Measurements from ENCODE around the gene TRIM25.

Gene TRIM25

GRCh38 chr17:56884483-56885311, 29.2 kb downstream of the TRIM25 start:
- DNase-seq (ENCODE audit: low read depth), result no peak
- no peak for TF ChIP-seq CTCF (IDR thresholded peaks at IDR 0.05; ENCODE audit: control insufficient read depth, insufficient read depth, low read depth, low read length, missing control alignments)
- H3K4me3 ChIP-seq (ENCODE audit: control insufficient read depth, low read depth, low read length), result no peak overlapping the region

GRCh38 chr17:56883616-56884015, 30.2 kb downstream of the TRIM25 start:
- no peak for DNase-seq (ENCODE audit: low read depth)
- H3K4me3 ChIP-seq (ENCODE audit: control insufficient read depth, low read depth, low read length), result no peak overlapping the region
- no peak for TF ChIP-seq CTCF (IDR thresholded peaks at IDR 0.05; ENCODE audit: control insufficient read depth, insufficient read depth, low read depth, low read length, missing control alignments)

GRCh38 chr17:56881685-56882295, 32.1 kb downstream of the TRIM25 start:
- no peak for DNase-seq (ENCODE audit: low read depth)
- TF ChIP-seq CTCF (IDR thresholded peaks at IDR 0.05; ENCODE audit: control insufficient read depth, insufficient read depth, low read depth, low read length, missing control alignments), result no peak
- no peak overlapping the region for H3K4me3 ChIP-seq (ENCODE audit: control insufficient read depth, low read depth, low read length)

GRCh38 chr17:56880571-56880970, 33.3 kb downstream of the TRIM25 start:
- TF ChIP-seq CTCF (IDR thresholded peaks at IDR 0.05; ENCODE audit: control insufficient read depth, insufficient read depth, low read depth, low read length, missing control alignments), result no peak
- no peak for DNase-seq (ENCODE audit: low read depth)
- no peak overlapping the region for H3K4me3 ChIP-seq (ENCODE audit: control insufficient read depth, low read depth, low read length)

- DNase-seq (ENCODE audit: low read depth), result no peak
- no peak for TF ChIP-seq CTCF (IDR thresholded peaks at IDR 0.05; ENCODE audit: control insufficient read depth, insufficient read depth, low read depth, low read length, missing control alignments)
- H3K4me3 ChIP-seq (ENCODE audit: control insufficient read depth, low read depth, low read length), result no peak overlapping the region
These were observed 33.7 kb downstream of the TRIM25 start for GRCh38 chr17:56880133-56880532.

- DNase-seq (ENCODE audit: low read depth), result no peak
- TF ChIP-seq CTCF (IDR thresholded peaks at IDR 0.05; ENCODE audit: control insufficient read depth, insufficient read depth, low read depth, low read length, missing control alignments), result no peak
- no peak overlapping the region for H3K4me3 ChIP-seq (ENCODE audit: control insufficient read depth, low read depth, low read length)
These were observed 34.6 kb downstream of the TRIM25 start for GRCh38 chr17:56879280-56879679.

Data from AG09309 (cell line).